Smooth muscle cell (in vitro differentiated cells): ENCODE data around the gene SLC24A4. TPM values are rescaled to one million over a fixed set of nuclear protein-coding genes. Genes with fewer than 3 reads are reported as not detected.

Experiments
- DNase-seq: peaks from one replicate; lab custom pipeline; 2025; ENCODE audit not compliant: unreplicated experiment; lab: John Stamatoyannopoulos, UW
- H2AFZ ChIP-seq: fragments of 200-600 bp; sonication (generic); 2 replicates; pipeline ENCODE4 v1.6.0; 2016; ENCODE audit warnings: antibody characterized with exemption, low read depth, mild to moderate bottlenecking
- H3F3A ChIP-seq: fragments of 200-600 bp; sonication (generic); 2 replicates; pipeline ENCODE4 v1.6.0; 2017; ENCODE audit warnings: antibody characterized with exemption, low read depth
- H3K27ac ChIP-seq: fragments of 200-600 bp; sonication (generic); 2 replicates; pipeline ENCODE4 v1.5.1; 2016; ENCODE audit warnings: low read depth, mild to moderate bottlenecking
- H3K27me3 ChIP-seq: fragments of 200-600 bp; sonication (generic); 2 replicates; pipeline ENCODE4 v1.6.1; 2016; ENCODE audit warnings: low read depth, mild to moderate bottlenecking
- H3K36me3 ChIP-seq: fragments of 200-600 bp; sonication (generic); 2 replicates; pipeline ENCODE4 v1.5.1; 2016; ENCODE audit warnings: low read depth
- H3K4me1 ChIP-seq: fragments of 200-600 bp; sonication (generic); 2 replicates; pipeline ENCODE4 v1.5.1; 2016; ENCODE audit warnings: low read depth
- H3K4me2 ChIP-seq: fragments of 200-600 bp; sonication (generic); 2 replicates; pipeline ENCODE4 v1.6.0; 2016; ENCODE audit warnings: mild to moderate bottlenecking
- H3K4me3 ChIP-seq: fragments of 200-600 bp; sonication (generic); 2 replicates; pipeline ENCODE4 v1.5.1; 2016; ENCODE audit warnings: mild to moderate bottlenecking
- H3K79me2 ChIP-seq: fragments of 200-600 bp; sonication (generic); 2 replicates; pipeline ENCODE4 v1.6.0; 2016; ENCODE audit warnings: low read depth, mild to moderate bottlenecking
- H3K9ac ChIP-seq: fragments of 200-600 bp; sonication (generic); 2 replicates; pipeline ENCODE4 v1.6.0; 2016; ENCODE audit warnings: low read depth
- H3K9me3 ChIP-seq: fragments of 200-600 bp; sonication (generic); replicated peaks from 2 replicates; pipeline ENCODE4 v1.5.1; 2016; ENCODE audit warnings: low read depth
- H4K20me1 ChIP-seq: fragments of 200-600 bp; sonication (generic); 2 replicates; pipeline ENCODE4 v1.6.0; 2016; ENCODE audit warnings: low read depth
- WGBS: methylation state at CpG from one replicate; pipeline ENCODE4 v1.1.7; 2016; ENCODE audit warnings: low lambda C conversion rate; 5-methylcytosine and 5-hydroxymethylcytosine counted together
- polyA plus RNA-seq: library from polyadenylated mRNA; unstranded; fragments of >200 nt; fragmentation: Nextera tagmentation; extraction: Ambion mirVana; gene quantifications from 2 replicates; pipeline ENCODE4 v1.2.1, GENCODE V29; 2016
- total RNA-seq: library from RNA; depleted of rRNA; stranded (reverse); fragments of >200 nt; gene quantifications from 2 replicates; pipeline ENCODE4 v1.2.3, GENCODE V29; 2014
- TF ChIP-seq, protein P1 (sequence below): fragments of 200-600 bp; sonication (generic); IDR thresholded peaks from 2 replicates; pipeline ENCODE4 v1.5.1; 2017; ENCODE audit warnings: borderline replicate concordance, mild to moderate bottlenecking, antibody characterized with exemption; ENCODE audit not compliant: insufficient read depth, poor library complexity, severe bottlenecking

The SLC24A4 gene
- total and polyA plus RNA-seq, 2 experiments from 2014 or later: 0.58 TPM; not detected in 1

DNA sequence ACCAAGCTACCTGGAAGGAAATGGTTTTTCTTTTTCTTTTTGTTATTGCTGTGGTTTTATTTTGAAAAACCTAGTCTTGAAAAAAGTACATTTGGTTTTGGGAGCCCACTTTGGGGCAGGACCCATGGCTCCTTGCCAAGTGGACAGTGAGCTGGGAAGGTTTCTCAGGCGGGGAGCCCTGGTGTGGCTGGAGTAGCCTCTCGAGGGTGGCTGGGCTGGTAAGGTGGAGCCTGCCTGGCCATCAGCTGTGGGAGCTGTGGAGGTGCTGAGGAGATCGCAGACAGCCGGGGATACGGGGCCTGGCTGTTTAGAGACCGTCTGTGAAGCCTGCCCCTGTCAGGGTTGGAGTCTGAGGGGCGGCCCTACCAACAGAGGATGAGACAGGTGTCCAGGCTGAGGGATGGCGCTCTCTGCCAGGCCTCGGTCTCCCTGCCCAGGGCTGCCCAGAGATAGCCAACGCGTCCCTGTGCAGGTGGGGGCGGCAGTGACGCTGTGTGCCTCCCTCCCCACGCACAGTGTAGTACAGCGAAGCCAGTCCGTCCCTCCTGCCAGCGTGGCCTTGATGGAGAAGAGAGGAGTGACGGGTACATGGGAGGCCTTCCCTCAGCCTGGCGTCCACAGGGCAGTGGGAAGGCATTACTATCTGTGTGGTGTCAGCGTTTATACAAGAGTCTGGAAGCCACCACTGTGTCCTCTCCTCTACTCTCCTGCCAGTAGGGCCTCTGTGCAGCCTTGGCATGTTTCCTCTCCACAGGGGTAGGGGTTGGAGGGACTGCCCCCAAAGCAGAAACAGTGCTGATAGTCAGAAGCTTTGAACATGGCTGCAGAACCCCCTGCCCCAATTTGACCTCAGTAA is 196.5 kb downstream of the SLC24A4 start:
- Histone ChIP-seq H3K9me3 (no peaks in the 10 kb centered on the region), H3K4me2 (no peak overlapping the region), H3K4me3 (no peak overlapping the region), H3K36me3 (no peaks in the 10 kb centered on the region), H4K20me1 (no peaks in the 10 kb centered on the region), H3F3A (no peaks in the 10 kb centered on the region), H3K27me3 (peaks cover 4% of the 10 kb centered on the region), H3K4me1 (no peaks in the 10 kb centered on the region), H2AFZ (no peak overlapping the region), H3K9ac (no peak overlapping the region), H3K79me2 (no peaks in the 10 kb centered on the region), H3K27ac (no peak overlapping the region)
- 93% methylated on average over 20 of the region's 20 CpGs for WGBS
- DNase-seq: no peak
- TF ChIP-seq, protein P1, sequence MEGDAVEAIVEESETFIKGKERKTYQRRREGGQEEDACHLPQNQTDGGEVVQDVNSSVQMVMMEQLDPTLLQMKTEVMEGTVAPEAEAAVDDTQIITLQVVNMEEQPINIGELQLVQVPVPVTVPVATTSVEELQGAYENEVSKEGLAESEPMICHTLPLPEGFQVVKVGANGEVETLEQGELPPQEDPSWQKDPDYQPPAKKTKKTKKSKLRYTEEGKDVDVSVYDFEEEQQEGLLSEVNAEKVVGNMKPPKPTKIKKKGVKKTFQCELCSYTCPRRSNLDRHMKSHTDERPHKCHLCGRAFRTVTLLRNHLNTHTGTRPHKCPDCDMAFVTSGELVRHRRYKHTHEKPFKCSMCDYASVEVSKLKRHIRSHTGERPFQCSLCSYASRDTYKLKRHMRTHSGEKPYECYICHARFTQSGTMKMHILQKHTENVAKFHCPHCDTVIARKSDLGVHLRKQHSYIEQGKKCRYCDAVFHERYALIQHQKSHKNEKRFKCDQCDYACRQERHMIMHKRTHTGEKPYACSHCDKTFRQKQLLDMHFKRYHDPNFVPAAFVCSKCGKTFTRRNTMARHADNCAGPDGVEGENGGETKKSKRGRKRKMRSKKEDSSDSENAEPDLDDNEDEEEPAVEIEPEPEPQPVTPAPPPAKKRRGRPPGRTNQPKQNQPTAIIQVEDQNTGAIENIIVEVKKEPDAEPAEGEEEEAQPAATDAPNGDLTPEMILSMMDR: no peak

GRCh38 chr14:92520102-92521057 is 197.4 kb downstream of the SLC24A4 start:
- Histone ChIP-seq H3F3A (no peaks in the 10 kb centered on the region), H3K36me3 (no peaks in the 10 kb centered on the region), H3K79me2 (no peaks in the 10 kb centered on the region), H3K4me1 (no peaks in the 10 kb centered on the region), H3K4me3 (no peak overlapping the region), H3K9me3 (no peaks in the 10 kb centered on the region), H4K20me1 (no peaks in the 10 kb centered on the region), H2AFZ (no peak overlapping the region), H3K27ac (no peak overlapping the region), H3K4me2 (no peak overlapping the region), H3K27me3 (no peaks in the 10 kb centered on the region), H3K9ac (no peak overlapping the region)
- WGBS: 91% methylated on average over 17 of the region's 17 CpGs
- DNase-seq: no peak
- TF ChIP-seq, protein P1: no peak

DNA sequence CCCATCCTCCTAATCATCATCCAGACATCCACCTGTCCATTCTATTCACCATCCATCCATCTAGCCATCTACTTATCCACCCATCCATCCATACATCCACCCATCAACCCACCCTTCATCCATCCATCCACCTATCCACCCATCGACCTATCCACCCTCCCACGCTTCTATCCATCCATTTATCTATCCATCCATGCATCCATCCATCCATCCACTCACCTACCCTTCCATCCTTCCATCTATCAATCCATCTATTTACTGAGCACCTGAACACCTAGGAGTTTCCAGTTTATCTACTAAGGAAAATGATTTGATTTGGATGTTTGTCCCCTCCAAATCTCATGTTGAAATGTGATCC is 198.1 kb downstream of the SLC24A4 start:
- Histone ChIP-seq H3K9me3 (no peaks in the 10 kb centered on the region), H3K4me2 (no peak overlapping the region), H3K27ac (no peak overlapping the region), H2AFZ (no peak overlapping the region), H3K9ac (no peak overlapping the region), H3K27me3 (no peaks in the 10 kb centered on the region), H4K20me1 (no peaks in the 10 kb centered on the region), H3K79me2 (no peaks in the 10 kb centered on the region), H3F3A (no peaks in the 10 kb centered on the region), H3K36me3 (no peaks in the 10 kb centered on the region), H3K4me1 (no peaks in the 10 kb centered on the region), H3K4me3 (no peak overlapping the region)
- TF ChIP-seq, protein P1: no peak
- 95% methylated on average over 2 of the region's 2 CpGs for WGBS
- no peak for DNase-seq
